KMS-11 (cell line): ENCODE measurements around the gene ALDH3B1.

Source experiments
- H2AFZ ChIP-seq: fragments of 200-600 bp; sonication (generic); 2 replicates; pipeline ENCODE4 v1.6.1; 2016; ENCODE audit warnings: antibody characterized with exemption, mixed run types, low read depth
- H3K27ac ChIP-seq: fragments of 200-600 bp; sonication (generic); 2 replicates; pipeline ENCODE4 v1.6.1; 2016; ENCODE audit warnings: mild to moderate bottlenecking, mixed run types
- H3K27me3 ChIP-seq: fragments of 200-600 bp; sonication (generic); 2 replicates; pipeline ENCODE4 v1.6.1; 2017; ENCODE audit warnings: mild to moderate bottlenecking, low read depth, mixed run types, moderate library complexity; ENCODE audit not compliant: insufficient read depth
- H3K36me3 ChIP-seq: fragments of 200-600 bp; sonication (generic); 2 replicates; pipeline ENCODE4 v1.6.1; 2017; ENCODE audit warnings: mild to moderate bottlenecking, mixed run types; ENCODE audit not compliant: insufficient read depth
- H3K4me1 ChIP-seq: fragments of 200-600 bp; sonication (generic); 2 replicates; pipeline ENCODE4 v1.6.1; 2016; ENCODE audit warnings: mild to moderate bottlenecking, low read depth, mixed run types; ENCODE audit not compliant: poor library complexity, severe bottlenecking
- H3K4me2 ChIP-seq: fragments of 200-600 bp; sonication (generic); 2 replicates; pipeline ENCODE4 v1.7.0; 2016; ENCODE audit warnings: mild to moderate bottlenecking, mixed run types
- H3K4me3 ChIP-seq: fragments of 200-600 bp; sonication (generic); IDR thresholded peaks from 2 replicates; pipeline ENCODE4 v1.6.1; 2017; ENCODE audit warnings: low read depth, low read length, mixed read lengths; ENCODE audit not compliant: insufficient read depth
- H3K79me2 ChIP-seq: fragments of 200-600 bp; sonication (generic); 2 replicates; pipeline ENCODE4 v1.6.1; 2016; ENCODE audit warnings: low read depth, mixed run types; ENCODE audit not compliant: insufficient read depth
- H3K9ac ChIP-seq: fragments of 200-600 bp; sonication (generic); 2 replicates; pipeline ENCODE4 v1.6.1; 2016; ENCODE audit warnings: mild to moderate bottlenecking, mixed run types
- H4K20me1 ChIP-seq: fragments of 200-600 bp; sonication (generic); 2 replicates; pipeline ENCODE4 v1.6.1; 2016; ENCODE audit warnings: mild to moderate bottlenecking, mixed run types; ENCODE audit not compliant: insufficient read depth
- TF ChIP-seq, protein P1 (sequence below): fragments of 200-600 bp; sonication (generic); conservative IDR thresholded peaks from 2 replicates; pipeline ENCODE4 v1.6.1; 2017; ENCODE audit warnings: low read depth, mild to moderate bottlenecking, antibody characterized with exemption, low read length, moderate library complexity, mixed read lengths

ALDH3B1 gene

DNA sequence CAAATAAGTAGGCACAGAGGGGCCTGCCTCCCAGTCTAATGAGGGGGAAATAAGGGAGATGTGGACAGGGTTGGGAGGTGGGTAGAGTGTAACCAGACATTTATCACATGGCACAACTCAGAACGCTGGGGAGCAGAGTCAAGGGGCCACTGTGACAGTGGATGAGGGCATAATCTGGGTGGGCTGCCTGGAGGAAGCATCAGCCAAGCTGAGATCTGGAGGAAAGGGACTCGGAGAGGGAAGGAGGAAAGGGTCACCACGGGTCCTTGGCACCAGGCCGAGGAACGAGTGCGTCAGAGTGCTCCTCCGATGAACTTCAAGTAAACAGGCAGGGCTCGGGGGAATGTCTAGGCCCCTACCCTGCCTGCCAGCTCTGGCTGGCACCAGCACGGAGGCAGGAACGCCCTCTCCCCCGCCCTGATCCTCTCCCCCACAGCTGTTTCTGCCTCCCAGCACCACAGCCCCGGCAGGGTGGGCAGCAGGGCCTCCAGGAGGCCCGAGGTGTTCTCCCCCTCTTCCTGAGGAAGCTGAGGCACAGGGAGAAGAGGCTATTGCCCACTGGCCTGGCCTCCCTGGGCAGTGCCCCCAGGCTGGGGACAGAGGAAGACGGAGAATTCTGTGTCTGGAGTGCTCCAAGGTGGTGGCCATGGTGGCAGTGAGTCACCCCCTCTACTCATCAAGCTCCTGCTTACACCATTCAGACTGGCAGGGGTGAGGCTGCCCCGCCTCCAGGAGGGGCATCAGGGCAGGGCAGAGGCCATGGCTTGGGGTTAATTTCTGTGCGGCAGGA lies 4.2 kb downstream of the ALDH3B1 start:
- Histone ChIP-seq H4K20me1 (no peaks in the 10 kb centered on the region), H3K27me3 (no peaks in the 10 kb centered on the region), H3K27ac (no peak overlapping the region), H2AFZ (no peak overlapping the region), H3K9ac (no peak overlapping the region), H3K79me2 (no peaks in the 10 kb centered on the region), H3K4me1 (peaks cover 47% of the 10 kb centered on the region), H3K36me3 (no peaks in the 10 kb centered on the region), H3K4me2 (no peak overlapping the region; the same call in 1 of the 2 replicates), H3K4me3 (no peak overlapping the region)
- TF ChIP-seq, protein P1, sequence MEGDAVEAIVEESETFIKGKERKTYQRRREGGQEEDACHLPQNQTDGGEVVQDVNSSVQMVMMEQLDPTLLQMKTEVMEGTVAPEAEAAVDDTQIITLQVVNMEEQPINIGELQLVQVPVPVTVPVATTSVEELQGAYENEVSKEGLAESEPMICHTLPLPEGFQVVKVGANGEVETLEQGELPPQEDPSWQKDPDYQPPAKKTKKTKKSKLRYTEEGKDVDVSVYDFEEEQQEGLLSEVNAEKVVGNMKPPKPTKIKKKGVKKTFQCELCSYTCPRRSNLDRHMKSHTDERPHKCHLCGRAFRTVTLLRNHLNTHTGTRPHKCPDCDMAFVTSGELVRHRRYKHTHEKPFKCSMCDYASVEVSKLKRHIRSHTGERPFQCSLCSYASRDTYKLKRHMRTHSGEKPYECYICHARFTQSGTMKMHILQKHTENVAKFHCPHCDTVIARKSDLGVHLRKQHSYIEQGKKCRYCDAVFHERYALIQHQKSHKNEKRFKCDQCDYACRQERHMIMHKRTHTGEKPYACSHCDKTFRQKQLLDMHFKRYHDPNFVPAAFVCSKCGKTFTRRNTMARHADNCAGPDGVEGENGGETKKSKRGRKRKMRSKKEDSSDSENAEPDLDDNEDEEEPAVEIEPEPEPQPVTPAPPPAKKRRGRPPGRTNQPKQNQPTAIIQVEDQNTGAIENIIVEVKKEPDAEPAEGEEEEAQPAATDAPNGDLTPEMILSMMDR = no peak

DNA sequence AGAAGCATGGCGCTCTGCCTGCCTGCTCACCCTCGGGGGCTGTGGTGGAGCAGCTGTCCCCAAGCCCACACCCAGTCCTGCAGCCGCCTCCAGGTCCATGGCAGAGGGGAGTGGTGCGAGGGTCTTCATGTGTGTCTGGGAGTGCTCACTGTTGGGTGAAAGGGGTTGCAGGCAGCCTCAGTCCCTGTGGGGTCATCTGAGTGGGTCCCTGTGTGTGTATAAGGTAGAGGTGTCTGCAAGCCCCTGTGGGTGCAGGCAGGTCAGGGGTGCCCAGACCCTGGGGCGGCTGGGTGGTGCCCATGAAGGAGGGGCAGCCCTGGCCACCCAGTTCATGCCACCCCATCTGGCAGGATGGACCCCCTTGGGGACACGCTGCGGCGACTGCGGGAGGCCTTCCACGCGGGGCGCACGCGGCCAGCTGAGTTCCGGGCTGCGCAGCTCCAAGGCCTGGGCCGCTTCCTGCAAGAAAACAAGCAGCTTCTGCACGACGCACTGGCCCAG lies 4.9 kb downstream of the ALDH3B1 start:
- Histone ChIP-seq H3K36me3 (no peaks in the 10 kb centered on the region), H3K27me3 (no peaks in the 10 kb centered on the region), H3K4me2 (no peak overlapping the region), H3K27ac (no peak overlapping the region), H4K20me1 (no peaks in the 10 kb centered on the region), H3K9ac (no peak overlapping the region), H3K4me1 (peaks cover 40% of the 10 kb centered on the region), H3K79me2 (no peaks in the 10 kb centered on the region), H3K4me3 (no peak overlapping the region), H2AFZ (no peak overlapping the region)
- TF ChIP-seq, protein P1 = no peak

DNA sequence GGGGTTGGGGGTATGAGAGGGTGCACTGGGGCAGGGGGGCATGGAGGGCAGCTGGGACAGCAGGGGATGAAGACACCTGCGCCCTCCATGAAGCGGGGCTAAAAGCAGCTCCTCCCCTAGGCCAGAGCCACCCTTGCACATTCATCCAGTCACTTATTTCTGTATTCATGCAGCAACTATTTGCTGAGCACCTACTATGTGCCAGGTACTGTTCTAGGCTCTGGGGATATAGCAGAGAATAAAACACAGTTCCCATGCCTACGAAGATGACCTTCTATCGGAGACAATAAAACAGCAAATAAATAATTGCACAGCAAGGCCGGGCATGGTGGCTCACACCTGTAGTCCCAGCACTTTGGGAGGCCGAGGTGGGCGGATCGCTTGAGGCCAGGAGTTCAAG lies 5.3 kb downstream of the ALDH3B1 start:
- H3K4me1 ChIP-seq = peaks cover 36% of the 10 kb centered on the region
- TF ChIP-seq, protein P1 = no peak
- H3K79me2 ChIP-seq = no peaks in the 10 kb centered on the region
- no peaks in the 10 kb centered on the region for H3K27me3 ChIP-seq
- no peaks in the 10 kb centered on the region for H3K36me3 ChIP-seq
- H3K9ac ChIP-seq = no peak overlapping the region
- H3K4me2 ChIP-seq = no peak overlapping the region
- no peak overlapping the region for H3K4me3 ChIP-seq
- H4K20me1 ChIP-seq = no peaks in the 10 kb centered on the region
- H2AFZ ChIP-seq = no peak overlapping the region
- no peak overlapping the region for H3K27ac ChIP-seq

DNA sequence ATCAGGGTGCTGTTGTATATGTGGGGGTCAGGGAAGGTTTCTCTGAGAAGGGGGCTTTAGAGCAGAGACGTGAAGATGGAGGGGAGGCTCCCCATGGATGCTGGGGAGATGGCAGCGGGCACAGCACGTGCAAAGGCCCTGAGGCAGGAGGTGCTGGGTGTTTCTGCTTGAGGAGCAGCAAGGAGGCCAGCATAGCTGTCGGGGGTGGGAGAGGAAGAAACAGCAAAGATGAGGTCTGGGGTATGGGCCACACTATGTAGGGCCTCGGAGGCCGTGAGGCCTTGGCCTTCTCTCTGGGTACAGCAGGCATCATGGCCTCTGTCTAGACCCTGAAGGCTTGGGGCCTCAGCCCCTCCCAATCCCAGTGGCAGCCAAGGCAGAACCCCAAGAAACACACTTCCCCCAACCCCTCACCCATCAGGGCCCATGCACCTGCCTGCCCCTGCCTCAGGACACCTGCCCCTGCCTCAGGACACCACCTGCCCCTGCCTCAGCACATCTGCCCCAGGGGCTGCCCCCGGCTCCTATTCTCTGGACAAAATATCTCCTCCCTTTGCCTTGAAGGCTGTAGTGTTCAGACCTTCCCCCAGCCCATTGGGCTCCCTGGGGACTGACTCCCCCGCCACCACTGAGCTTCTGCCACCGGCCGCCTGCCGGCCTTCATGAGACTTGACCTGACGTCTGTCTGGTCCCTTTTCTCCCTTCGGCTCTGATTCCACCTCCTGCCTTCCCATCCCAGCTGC lies 6.2 kb downstream of the ALDH3B1 start:
- Histone ChIP-seq H3K4me2 (no peak overlapping the region), H3K36me3 (no peaks in the 10 kb centered on the region), H2AFZ (no peak overlapping the region), H3K27me3 (no peaks in the 10 kb centered on the region), H3K79me2 (no peaks in the 10 kb centered on the region), H3K4me1 (peaks cover 27% of the 10 kb centered on the region), H3K27ac (no peak overlapping the region), H3K9ac (no peak overlapping the region), H4K20me1 (no peaks in the 10 kb centered on the region), H3K4me3 (no peak overlapping the region)
- TF ChIP-seq, protein P1 = no peak
